H1 (cell line): ENCODE results near the gene TDRD15. TPM values are rescaled to one million over a fixed set of nuclear protein-coding genes. Genes with fewer than 3 reads are reported as not detected.

ENCODE experiments used
- ATF3 ChIP-seq: IDR thresholded peaks from 2 replicates; pipeline ENCODE4 v1.6.1; 2011; ENCODE audit warnings: low read depth, mild to moderate bottlenecking, low read length; ENCODE audit not compliant: insufficient read depth
- HDAC2 ChIP-seq, 2 experiments: fragments of 300-600 bp in 1 of 2; sonication (generic) in 1 of 2; IDR thresholded peaks; 2 replicates each; pipeline ENCODE4 v1.6.1; 2011 to 2012; ENCODE audit warnings: low read depth in 2 of 2, low read length in 2 of 2, mild to moderate bottlenecking in 2 of 2, moderate library complexity in 2 of 2, borderline replicate concordance in 1 of 2, inconsistent platforms in 1 of 2
- KDM5A ChIP-seq: fragments of 200-600 bp; IDR thresholded peaks from 2 replicates; pipeline ENCODE4 v1.7.1; 2012; ENCODE audit warnings: mild to moderate bottlenecking, low read length, inconsistent platforms, mixed read lengths
- SIRT6 ChIP-seq: IDR thresholded peaks from one replicate; pipeline ENCODE4 v1.7.1; 2012; ENCODE audit warnings: low read length, inconsistent platforms
- SP4 ChIP-seq: IDR thresholded peaks from 2 replicates; pipeline ENCODE4 v1.6.1; 2012; ENCODE audit warnings: low read length, inconsistent platforms
- TAF7 ChIP-seq: optimal IDR thresholded peaks from 2 replicates; pipeline ENCODE3; 2011; ENCODE audit warnings: low read depth, mild to moderate bottlenecking, inconsistent platforms, low read length, moderate library complexity, borderline replicate concordance
- USF2 ChIP-seq: IDR thresholded peaks from 2 replicates; pipeline ENCODE4 v1.6.1; 2011; ENCODE audit warnings: low read length, improper control_type of control experiment
- ZNF274 ChIP-seq: IDR thresholded peaks from 2 replicates; pipeline ENCODE4 v1.7.0; 2012; ENCODE audit warnings: low read length, borderline replicate concordance; ENCODE audit errors: extremely low read depth
- polyA plus RNA-seq, 7 experiments: library from polyadenylated mRNA; depleted of rRNA in 3 of 7; stranded (reverse) in 5 of 7; unstranded in 2 of 7; fragments of >200 nt in 5 of 7; fragments of 200-250 nt in 2 of 7; gene quantifications; 1 replicate in 5 of 7; 2 replicates in 1 of 7; 4 replicates in 1 of 7; pipeline versions ENCODE4 v1.2.1 to v1.2.3, GENCODE V29; 2011 to 2013; ENCODE audit warnings: missing spikeins in 2 of 7, mixed read lengths in 2 of 7
- total RNA-seq: library from RNA; stranded (reverse); fragmentation: NEBNext Ultra II Directional; extraction: Animal tissue kit (Norgen Biotek cat#: 25700); gene quantifications from 2 replicates; pipeline ENCODE4 v1.2.1, GENCODE V29; 2021

TDRD15 gene
- total and polyA plus RNA-seq, 2 of the 8 experiments (the other 6 are each of a cell fraction or from before 2014, with no cell fraction given): not detected

- TF ChIP-seq ATF3 (no peak), SP4 (no peak), HDAC2 (IDR thresholded peaks at IDR 0.05; ENCODE audit: borderline replicate concordance in 1 of 2, low read depth in 2 of 2, low read length in 2 of 2) (no peak), USF2 (no peak), ZNF274 (no peak), TAF7 (no peak), SIRT6 (no peak), KDM5A (no peak)
Measured at GRCh38 chr2:21142149-21142548, 18.4 kb downstream of the TDRD15 start (continued).
